ENCODE results near the gene INVS.

DNA sequence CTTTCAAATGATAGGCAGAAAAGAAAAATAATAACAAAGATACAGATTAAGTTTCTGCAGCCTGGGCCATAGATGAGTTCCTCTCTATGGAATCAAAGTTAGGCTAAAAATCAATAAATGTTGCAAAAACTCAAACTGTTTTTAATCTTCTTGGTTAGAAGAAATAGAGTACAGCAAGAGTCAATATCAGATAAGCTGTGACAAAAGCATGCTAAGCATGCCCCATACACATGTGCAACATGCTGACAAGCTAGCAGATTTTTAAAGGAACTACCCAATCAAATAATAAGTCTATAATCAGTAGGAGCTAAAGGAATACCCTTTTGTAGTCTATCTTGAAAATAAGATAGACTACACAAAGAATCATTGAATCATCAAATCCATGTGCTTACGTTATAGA lies 7.0 kb upstream of the INVS start:
- TF ChIP-seq, protein P1, sequence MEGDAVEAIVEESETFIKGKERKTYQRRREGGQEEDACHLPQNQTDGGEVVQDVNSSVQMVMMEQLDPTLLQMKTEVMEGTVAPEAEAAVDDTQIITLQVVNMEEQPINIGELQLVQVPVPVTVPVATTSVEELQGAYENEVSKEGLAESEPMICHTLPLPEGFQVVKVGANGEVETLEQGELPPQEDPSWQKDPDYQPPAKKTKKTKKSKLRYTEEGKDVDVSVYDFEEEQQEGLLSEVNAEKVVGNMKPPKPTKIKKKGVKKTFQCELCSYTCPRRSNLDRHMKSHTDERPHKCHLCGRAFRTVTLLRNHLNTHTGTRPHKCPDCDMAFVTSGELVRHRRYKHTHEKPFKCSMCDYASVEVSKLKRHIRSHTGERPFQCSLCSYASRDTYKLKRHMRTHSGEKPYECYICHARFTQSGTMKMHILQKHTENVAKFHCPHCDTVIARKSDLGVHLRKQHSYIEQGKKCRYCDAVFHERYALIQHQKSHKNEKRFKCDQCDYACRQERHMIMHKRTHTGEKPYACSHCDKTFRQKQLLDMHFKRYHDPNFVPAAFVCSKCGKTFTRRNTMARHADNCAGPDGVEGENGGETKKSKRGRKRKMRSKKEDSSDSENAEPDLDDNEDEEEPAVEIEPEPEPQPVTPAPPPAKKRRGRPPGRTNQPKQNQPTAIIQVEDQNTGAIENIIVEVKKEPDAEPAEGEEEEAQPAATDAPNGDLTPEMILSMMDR (IDR thresholded peaks at IDR 0.05; ENCODE audit: low read length), result no peak
- no peak for TF ChIP-seq EZH2 (optimal IDR thresholded peaks at IDR 0.05; ENCODE audit: low read depth, low read length)
- TF ChIP-seq EZH2phosphoT487 (IDR thresholded peaks at IDR 0.05; ENCODE audit: low read length), result no peak
